SW480 (cell line): ENCODE data around the gene SCAPER.
"Not testable (repeated sequence)": the region's sequence is repeated elsewhere in the genome, so short reads cannot be mapped to it uniquely, and the experiment has no call there.

Source experiments
- DNase-seq: peaks from one replicate; pipeline ENCODE4 v3.0.0-alpha.2; 2016; ENCODE audit warnings: low spot score

Gene SCAPER

DNA sequence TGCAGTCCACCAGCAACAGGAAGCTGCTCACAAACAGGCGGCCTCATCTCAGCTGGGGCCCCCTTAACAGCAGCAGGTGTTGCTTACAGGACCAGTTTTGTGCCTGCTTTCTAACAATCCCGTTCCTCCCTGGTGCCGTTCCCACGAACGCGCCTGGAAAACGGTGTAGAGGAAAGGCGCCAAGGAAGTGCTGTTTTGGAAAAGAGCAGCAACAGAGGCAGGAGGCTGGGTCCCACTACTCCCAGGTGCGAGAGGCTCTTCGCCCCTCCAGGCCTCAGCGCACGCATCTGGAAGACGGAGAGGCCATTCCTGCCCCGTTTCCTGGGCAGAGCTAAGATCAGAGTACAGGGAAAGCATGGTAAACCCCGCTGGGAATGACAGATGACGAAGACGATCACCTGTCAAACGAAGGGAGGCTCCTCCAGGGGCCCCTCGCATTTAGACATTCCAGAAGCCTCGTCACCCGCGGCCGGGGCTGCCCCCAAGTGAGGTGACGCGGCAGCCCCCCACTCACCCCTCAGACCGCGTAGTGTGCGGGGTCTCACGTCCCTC lies 603 bp downstream of the SCAPER start:
- peak; percentile 64 for DNase-seq

DNA sequence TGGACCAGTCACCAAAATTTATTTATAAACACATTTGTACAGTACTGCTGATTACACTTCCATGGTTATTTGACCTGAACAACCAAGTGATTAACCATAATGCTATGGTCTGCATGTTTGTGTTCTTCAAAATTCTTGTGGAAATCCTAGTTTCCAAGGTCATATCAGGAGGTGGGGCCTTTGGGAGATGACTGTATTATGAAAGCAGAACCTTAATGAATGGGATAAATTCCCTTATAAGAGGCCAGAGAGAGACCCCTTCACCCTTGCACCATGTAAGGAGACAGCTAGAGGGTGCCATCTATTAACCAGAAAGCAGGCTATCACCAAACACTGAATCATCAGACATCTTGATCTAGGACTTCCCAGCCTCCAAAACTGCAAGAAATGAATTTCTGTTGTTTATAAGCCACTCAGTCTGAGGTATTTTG lies 1.9 kb downstream of the SCAPER start:
- peak; percentile 50 for DNase-seq

DNA sequence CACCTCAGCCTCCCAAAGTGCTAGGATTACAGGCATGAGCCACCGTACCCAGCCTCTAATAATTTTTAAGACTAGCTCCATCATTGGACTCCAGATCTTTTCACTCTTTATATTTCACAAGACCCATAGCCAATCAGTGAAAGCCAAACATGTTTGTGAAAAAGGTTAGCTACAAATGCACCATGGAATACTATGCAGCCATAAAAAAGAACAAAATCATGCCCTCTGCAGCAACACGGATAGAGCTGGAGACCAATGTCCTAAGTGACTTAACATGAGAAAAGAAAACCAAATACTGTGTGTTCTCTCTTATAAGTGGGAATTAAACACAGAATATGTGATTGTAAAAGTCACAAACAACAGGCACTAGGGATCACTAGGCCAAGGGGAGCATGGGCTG lies 3.2 kb downstream of the SCAPER start:
- DNase-seq, result no peak

DNA sequence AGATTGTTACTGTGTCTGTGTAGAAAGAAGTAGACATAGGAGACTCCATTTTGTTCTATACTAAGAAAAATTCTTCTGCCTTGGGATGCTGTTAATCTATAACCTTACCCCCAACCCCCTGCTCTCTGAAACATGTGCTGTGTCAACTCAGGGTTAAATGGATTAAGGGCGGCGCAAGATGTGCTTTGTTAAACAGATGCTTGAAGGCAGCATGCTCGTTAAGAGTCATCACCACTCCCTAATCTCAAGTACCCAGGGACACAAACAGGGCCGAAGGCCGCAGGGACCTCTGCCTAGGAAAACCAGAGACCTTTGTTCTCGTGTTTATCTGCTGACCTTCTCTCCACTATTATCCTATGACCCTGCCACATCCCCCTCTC lies 5.2 kb downstream of the SCAPER start:
- DNase-seq, result not testable (repeated sequence)

DNA sequence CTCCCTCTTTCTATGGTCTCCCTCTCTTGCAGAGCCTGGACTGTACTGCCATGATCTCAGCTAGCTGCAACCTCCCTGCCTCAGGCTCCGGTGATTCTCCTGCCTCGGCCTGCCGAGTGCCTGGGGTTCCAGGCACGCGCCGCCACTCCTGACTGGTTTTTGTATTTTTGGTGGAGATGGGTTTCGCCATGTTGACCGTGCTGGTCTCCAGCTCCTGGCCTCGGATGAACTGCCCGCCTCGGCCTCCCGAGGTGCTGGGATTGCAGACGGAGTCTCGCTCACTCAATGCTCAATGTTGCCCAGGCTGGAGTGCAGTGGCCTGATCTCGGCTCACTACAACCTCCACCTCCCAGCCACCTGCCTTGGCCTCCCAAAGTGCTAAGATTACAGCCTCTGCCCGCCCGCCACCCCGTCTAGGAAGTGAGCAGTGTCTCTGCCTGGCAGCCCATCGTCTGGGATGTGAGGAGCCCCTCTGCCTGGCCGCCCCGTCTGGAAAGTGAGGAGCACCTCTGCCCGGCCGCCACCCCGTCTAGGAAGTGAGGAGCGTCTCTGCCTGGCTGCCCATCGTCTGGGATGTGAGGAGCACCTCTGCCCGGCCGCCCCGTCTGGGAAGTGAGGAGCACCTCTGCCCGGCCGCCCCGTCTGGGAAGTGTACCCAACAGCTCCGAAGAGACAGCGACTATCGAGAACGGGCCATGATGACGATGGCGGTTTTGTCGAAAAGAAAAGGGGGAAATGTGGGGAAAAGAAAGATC lies 5.8 kb downstream of the SCAPER start:
- not testable (repeated sequence) for DNase-seq

DNA sequence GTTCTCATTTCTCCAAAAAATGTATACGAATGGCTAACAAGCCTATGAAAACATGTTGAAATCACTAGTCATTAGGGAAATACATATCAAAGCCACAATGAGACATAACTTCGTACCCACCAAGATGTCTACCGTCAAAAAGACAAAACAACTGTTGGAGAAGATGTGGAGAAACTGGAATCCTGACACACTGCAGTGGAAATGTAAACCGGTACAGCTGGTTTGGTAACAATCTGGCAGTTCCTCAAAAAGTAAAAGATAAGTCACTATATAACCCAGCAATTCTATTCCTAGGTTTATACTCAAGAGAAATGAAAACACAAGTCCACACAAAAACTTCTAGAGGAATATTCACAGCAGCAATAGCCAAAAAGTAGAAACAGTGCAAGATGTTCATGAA lies 7.0 kb downstream of the SCAPER start:
- DNase-seq, result no peak

DNA sequence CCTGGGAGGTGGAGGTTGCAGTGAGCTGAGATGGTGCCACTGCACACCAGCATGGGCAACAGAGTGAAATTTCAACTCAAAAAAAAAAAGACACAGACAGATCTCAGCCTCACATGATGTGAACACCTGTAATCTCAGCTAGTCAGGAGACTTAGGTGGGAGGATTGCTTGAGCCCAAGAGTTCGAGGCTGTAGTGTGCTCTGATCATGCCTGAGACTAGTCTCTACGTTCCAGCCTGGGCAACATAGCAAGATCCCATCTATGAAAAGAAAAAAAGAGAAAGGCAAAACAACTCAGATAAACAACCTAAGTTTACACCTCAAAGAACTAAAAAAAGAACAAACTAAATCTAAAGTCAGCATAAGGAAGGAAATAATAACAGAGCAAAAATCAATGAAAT lies 11.0 kb downstream of the SCAPER start:
- no peak for DNase-seq

DNA sequence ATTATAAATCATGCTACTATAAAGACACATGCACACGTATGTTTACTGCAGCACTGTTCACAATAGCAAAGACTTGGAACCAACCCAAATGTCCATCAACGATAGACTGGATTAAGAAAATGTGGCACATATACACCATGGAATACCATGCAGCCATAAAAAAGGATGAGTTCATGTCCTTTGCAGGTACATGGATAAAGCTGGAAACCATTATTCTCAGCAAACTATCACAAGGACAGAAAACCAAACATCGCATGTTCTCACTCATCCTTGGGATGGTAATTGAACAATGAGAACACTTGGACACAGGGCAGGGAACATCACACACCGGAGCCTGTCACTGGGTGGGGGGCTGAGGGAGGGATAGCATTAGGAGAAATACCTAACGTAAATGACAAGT lies 12.3 kb downstream of the SCAPER start:
- not testable (repeated sequence) for DNase-seq

DNA sequence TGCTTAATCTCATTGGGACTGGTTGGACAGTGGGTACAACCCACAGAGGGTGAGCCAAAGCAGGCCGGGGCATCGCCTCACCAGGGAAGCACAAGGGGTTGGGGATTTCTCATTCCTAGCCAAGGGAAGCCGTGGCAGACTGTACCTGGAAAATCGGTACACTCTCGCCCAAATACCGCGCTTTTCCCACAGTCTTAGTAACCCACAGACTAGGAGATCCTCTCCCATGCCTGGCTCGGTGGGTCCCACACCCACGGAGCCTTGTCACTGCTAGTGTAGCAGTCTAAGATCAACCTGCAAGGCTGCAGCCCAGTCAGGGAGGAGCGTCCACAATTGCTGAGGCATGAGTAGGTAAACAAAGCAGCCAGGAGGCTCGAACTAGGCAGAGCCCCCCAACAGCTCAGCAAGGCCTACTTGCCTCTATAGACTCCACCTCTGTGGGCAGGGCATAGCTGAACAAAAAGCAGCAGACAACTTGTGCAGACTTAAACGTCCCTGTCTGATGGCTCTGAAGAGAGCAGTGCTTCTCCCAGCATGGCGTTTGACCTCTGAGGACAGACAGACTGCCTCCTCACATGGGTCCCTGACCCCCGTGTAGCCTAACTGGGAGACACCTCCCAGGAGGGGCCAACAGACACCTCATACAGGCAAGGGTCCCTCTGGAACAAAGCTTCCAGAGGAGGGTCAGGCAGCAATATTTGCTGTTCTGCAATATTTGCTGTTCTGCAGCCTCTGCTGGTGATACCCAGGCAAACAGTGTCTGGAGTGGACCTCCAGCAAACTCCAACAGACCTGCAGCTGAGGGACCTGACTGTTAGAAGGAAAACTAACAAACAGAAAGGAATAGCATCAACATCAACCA lies 17.6 kb downstream of the SCAPER start:
- DNase-seq, result not testable (repeated sequence)

DNA sequence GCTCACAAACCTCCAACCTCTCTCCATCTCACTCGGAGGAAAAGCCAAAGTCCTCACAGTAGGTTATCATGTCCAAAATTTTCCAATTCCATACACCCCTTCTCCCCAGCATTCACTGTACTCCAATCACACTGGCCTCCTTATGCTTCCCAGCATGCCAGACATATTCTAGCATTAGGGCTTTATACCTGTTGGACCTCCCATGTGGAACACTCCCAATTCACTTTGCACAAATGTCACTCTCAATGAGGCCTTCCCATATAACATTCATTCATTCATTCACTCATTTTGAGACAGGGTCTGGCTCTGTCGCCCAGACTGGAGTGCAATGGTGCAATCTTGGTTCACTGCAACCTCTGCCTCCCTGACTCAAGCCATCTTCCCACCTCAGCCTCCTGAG lies 19.9 kb downstream of the SCAPER start:
- no peak for DNase-seq

DNA sequence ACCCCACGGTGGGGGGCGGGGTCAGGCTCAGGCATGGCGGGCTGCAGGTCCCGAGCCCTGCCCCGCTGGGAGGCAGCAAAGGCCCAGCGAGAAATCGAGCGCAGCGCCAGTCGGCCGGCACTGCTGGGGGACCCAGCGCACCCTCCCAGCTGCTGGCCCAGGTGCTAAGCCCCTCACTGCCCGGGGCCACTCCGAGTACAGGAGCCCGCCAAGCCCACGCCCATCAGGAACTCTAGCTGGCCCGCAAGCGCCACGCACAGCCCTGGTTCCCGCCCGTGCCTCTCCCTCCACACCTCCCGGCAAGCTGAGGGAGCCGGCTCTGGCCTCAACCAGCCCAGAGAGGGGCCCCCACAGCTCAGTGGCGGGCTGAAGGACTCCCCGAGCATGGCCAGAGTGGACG lies 29.2 kb downstream of the SCAPER start:
- DNase-seq, result no peak

DNA sequence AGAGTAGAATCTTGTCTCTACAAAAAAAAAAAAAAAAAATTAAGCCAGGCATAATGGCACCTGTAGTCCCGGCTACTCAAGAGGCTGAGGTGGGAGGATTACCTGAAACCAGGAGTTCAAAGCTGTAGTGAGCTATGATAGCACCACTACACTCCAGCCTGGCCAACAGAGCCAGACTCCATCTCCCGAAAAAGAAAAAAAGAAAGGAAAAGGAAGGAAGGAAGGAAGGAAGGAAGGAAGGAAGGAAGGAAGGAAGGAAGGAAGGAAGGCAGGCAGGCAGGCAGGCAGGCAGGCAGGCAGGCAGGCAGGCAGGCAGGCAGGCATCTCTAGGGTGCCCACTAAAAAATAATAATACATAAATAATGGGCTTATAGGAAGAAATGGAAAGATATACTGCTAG lies 32.1 kb downstream of the SCAPER start:
- not testable (repeated sequence) for DNase-seq

DNA sequence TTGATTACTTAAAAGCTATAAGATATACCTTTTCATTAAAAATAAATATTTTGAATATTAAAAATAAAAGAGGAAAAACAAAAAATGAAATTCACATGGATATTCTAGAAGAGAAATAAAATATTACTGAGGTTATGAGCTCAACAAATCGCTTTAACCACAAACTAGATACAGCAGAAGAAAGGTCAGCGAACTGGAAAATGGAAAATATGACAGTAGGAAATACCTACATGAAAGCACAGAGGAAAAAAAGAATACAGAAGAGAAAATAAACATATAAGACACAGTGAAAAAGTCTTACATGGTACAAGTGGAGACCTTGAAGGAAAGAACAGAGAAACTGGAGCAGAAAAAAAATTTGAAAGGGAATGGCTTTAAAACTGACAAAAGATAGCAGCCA lies 33.2 kb downstream of the SCAPER start:
- no peak for DNase-seq

DNA sequence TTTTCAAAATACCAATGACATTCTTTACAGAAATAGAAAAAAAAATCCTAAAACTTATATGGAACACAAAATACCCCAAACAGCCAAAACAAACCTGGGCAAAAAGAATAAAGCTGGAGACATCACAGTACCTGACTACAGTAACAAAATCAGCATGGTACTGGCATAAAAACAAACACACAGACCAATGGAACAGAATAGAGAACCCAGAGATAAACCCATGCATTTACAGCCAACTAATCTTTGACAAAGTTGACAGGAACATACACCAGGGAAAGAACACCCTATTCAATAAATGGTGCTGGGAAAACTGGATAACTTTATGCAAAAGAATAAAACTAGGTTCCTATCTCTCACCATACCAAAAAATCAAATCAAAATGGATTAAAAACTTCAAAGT lies 36.4 kb downstream of the SCAPER start:
- no peak for DNase-seq

DNA sequence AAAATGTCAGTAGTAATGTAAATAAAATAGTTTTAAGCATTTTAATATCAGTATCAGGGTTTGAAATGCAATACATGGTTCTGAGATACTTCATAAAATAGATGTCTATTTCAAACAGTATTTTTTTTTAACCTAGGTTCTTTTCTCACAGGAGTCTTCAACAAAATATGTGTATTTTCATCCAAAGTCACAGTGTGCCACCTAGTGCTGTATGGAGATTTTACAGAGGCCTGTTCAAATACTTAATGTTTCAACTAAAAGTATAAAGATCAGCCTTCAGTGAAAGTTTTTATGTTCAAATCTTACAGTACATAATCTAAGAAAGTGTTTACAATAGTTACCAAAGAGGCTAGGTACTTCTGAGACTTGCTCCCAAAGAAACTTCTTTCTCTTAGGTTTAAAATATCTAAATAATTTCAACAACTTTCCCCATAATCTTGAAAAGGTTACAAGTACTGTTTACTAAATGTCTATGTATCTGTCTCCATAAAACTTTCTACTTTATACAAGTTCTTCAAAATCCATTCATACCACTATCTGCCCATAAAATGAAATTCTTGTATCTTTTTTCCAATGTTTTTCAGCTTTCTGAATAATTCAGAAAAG lies 38.3 kb downstream of the SCAPER start:
- DNase-seq, result peak; percentile 21

DNA sequence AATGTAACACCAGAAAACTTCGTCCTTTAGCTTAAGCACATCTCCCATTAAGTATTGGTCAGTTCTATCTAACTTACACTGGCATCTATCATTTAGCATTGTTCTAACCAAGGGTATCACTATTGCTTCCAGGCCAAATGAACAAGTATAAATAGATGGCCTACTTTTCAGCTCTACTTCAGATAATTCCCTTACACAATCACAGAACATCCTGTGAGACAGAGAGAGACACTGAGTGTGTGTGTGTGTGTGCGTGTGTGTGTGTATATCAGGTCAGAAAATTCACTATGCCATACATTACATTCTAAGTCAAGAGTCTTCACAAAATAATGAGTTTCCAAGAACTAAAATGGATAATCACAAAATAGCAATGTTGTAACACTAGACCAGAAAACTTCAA lies 39.1 kb downstream of the SCAPER start:
- no peak for DNase-seq

DNA sequence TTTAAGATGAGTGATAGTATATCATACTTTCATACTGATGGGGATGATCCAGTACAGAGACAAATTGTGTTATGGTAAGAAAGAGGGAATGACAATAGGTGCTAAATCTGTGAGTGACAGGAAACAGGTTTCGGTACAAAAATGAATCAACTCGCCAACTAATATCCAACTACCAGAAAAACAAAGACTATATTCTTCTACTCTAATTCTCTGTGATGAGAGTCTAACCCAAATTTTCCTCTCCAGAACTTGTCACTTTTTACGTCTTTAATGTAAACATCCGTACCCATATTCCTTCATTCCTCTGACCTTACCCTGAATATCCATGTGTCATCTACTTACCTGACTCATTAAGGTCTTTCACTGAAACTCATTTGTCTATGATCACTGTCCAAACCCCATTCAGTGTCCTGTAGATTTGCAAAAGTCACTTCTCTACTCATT lies 39.6 kb downstream of the SCAPER start:
- no peak for DNase-seq

DNA sequence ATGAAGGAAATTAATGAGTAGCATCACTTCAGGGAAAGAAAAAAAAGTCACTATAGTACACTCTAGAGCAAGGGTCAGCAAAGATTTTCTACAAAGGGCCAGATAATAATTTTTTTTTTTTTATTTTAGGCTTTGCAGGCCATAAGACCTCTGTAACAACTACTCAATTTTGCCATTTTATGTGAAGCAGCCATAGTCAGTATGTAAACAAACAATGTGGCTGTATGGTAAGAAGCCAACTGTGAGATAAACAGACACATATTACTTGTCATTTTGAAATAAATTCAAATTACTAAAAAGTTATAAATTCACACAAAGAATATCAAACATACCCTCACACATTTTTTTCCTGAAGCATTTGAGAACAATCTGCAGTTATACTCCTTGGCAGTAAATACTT lies 40.6 kb downstream of the SCAPER start:
- DNase-seq, result no peak

DNA sequence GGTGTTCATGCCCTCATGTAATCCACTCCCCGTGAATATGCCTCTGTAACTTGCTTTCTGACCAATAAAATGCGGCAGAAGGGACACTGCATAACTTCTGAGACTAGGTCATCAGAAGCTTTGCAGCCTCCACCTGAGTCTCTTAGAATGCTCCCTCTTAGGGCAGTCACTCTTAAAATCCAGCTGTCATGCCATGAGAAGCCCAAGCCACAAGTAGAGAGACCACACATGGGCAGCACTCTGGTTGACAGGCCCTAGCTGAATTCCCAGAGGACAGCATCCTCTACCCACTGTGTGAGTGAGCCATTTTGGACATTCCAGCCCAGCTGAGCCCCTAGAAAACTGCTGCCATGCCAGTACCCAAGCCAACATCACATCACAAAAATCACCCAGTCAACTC lies 41.4 kb downstream of the SCAPER start:
- DNase-seq, result no peak

DNA sequence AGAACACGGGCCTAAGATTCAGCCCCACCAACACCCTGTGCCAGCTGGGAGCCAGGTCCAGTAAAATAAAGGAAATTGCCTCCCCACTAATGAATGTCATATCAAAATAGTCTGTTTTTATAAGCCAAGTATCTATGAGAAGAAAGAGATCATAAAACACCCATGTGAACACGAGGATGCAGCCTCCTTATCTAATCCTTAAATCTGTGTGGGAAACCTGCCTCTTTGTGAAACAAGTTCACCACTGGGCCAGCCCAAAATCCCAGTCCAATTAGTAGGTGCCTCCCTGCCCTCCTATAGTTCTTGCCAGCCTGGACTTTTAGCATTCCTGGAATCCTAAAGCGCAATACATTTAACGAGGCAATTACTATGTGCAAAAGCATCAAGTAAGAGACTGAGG lies 42.0 kb downstream of the SCAPER start:
- DNase-seq, result no peak

DNA sequence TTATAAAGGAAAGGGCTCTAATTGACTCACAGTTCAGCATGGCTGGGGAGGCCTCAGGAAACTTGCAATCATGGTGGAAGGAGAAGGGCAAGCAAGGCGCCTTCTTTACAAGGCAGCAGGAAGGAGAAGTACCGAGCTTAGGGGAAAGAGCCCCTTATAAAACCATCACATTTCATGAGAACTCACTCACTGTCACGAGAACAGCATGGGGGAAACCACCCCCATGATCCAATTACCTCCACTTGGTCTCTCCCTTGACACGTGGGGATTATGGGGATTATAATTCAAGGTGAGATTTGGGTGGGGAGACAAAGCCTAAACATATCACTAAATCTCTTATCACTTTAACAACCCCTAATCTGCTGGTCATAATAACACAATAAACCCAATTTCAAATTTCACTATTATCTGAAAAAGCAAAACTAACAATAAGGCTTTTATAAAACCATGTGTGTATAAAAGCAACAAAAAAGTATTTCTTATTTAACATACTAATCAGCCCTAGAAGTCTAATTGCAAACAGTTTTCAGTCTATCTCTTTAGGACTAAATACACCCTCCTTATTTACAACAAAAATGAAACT lies 43.2 kb downstream of the SCAPER start:
- no peak for DNase-seq

DNA sequence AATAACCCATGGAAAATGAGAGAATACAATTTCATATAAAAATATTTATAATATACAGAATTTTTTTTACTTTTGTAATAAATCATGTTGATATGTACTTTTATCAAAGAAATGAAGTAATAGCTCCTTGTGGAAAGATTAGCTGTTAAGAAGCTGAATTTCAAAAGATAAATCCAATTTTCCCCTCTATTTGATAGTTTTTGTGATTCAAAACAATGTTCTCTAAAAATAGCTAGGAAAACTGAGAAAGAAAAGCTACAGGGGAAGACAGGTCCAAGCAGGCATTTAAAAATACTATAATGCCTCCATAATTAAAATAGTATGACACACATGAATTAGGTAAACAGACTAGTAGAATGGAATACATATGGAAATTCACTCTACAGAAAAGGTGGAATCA lies 44.9 kb downstream of the SCAPER start:
- DNase-seq, result no peak
